ENCODE data around the gene ATXN2L.
"Not testable (repeated sequence)": the region's sequence is repeated elsewhere in the genome, so short reads cannot be mapped to it uniquely, and the experiment has no call there.

ATXN2L gene

GRCh38 chr16:28822520-28823290 is at the start of gene ATXN2L:
Gene ATXN2L (plus strand): TSS chr16:28822999. CDS start chr16:28823260, 261 bp downstream.
- DNase-seq, result peak; percentile 50

GRCh38 chr16:28781697-28782096 is 41.1 kb upstream of the ATXN2L start:
- not testable (repeated sequence) for DNase-seq

GRCh38 chr16:28782357-28782756 is 40.4 kb upstream of the ATXN2L start:
- not testable (repeated sequence) for DNase-seq

GRCh38 chr16:28802235-28803019 is 20.4 kb upstream of the ATXN2L start:
- DNase-seq, result peak; percentile 26

- not testable (repeated sequence) for DNase-seq
Measured at GRCh38 chr16:28807445-28808120, 15.2 kb upstream of the ATXN2L start.

GRCh38 chr16:28820016-28820415 is 2.8 kb upstream of the ATXN2L start:
- DNase-seq, result no peak

GRCh38 chr16:28820546-28820945 is 2.3 kb upstream of the ATXN2L start:
- DNase-seq, result not testable (repeated sequence)

- DNase-seq, result no peak
Measured at GRCh38 chr16:28821874-28822519, 802 bp upstream of the ATXN2L start.

GRCh38 chr16:28823291-28823872 is 583 bp downstream of the ATXN2L start:
- no peak for DNase-seq

- peak; percentile 91 for DNase-seq
Measured at GRCh38 chr16:28823873-28824716, 1.3 kb downstream of the ATXN2L start.

GRCh38 chr16:28824717-28824973 is 1.8 kb downstream of the ATXN2L start:
- no peak for DNase-seq

GRCh38 chr16:28826141-28826540 is 3.3 kb downstream of the ATXN2L start:
- no peak for DNase-seq

- DNase-seq, result no peak
Measured at GRCh38 chr16:28829747-28830146, 6.9 kb downstream of the ATXN2L start.

- no peak for DNase-seq
Measured at GRCh38 chr16:28830531-28830930, 7.7 kb downstream of the ATXN2L start.

- DNase-seq, result no peak
Measured at GRCh38 chr16:28834349-28834748, 11.6 kb downstream of the ATXN2L start.

- DNase-seq, result no peak
Measured at GRCh38 chr16:28834873-28835863, 12.4 kb downstream of the ATXN2L start.

- DNase-seq, result no peak
Measured at GRCh38 chr16:28835864-28836760, 13.3 kb downstream of the ATXN2L start.

- no peak for DNase-seq
Measured at GRCh38 chr16:28836761-28837064, 13.9 kb downstream of the ATXN2L start.

- no peak for DNase-seq
Measured at GRCh38 chr16:28837672-28838557, 15.1 kb downstream of the ATXN2L start.

All from NCI-H524 treated with DMSO at 0.1 percent for 48 hours (cell line).